Keratinocyte (primary cell): ENCODE data around the gene C8B. TPM values are rescaled to one million over a fixed set of nuclear protein-coding genes. Genes with fewer than 3 reads are reported as not detected.

Source experiments
- DNase-seq: peaks from one replicate; pipeline ENCODE4 v3.0.0-alpha.2; 2011; ENCODE audit warnings: low read depth, missing footprints, low spot score
- FAIRE-seq: peaks from 2 replicates; lab custom pipeline; 2011; peaks lifted over from hg19 to GRCh38; lab: Jason Lieb, UNC
- H2AFZ ChIP-seq: 2 replicates; pipeline ENCODE4 v1.6.0; 2012; ENCODE audit warnings: low read length, control low read depth, inconsistent platforms; ENCODE audit not compliant: control insufficient read depth
- H3K27ac ChIP-seq: 2 replicates; pipeline ENCODE4 v1.5.1; 2011; ENCODE audit warnings: low read length; ENCODE audit not compliant: control insufficient read depth, insufficient read depth
- H3K27me3 ChIP-seq: 3 replicates; pipeline ENCODE4 v1.6.0; 2011; ENCODE audit warnings: low read length; ENCODE audit not compliant: control insufficient read depth, insufficient read depth; ENCODE audit errors: extremely low read depth
- H3K36me3 ChIP-seq, 2 experiments: 2 replicates in 1 of 2; 3 replicates in 1 of 2; pipeline ENCODE4 v1.5.1; 2011; ENCODE audit warnings: low read length in 2 of 2, mild to moderate bottlenecking in 1 of 2; ENCODE audit not compliant: control insufficient read depth in 2 of 2, insufficient read depth in 2 of 2; ENCODE audit errors: extremely low read depth in 1 of 2
- H3K4me1 ChIP-seq: 3 replicates; pipeline ENCODE4 v1.5.1; 2011; ENCODE audit warnings: low read length; ENCODE audit not compliant: control insufficient read depth, insufficient read depth; ENCODE audit errors: extremely low read depth
- H3K4me2 ChIP-seq: 3 replicates; pipeline ENCODE4 v1.6.0; 2011; ENCODE audit warnings: low read depth, low read length; ENCODE audit not compliant: control insufficient read depth, insufficient read depth; ENCODE audit errors: extremely low read depth
- H3K4me3 ChIP-seq, 3 experiments: fragments of 200-600 bp in 1 of 3; sonication (generic) in 1 of 3; 2 replicates in 2 of 3; 3 replicates in 1 of 3; pipeline ENCODE4 v1.5.1; 2011 to 2016; ENCODE audit warnings: low read length in 3 of 3, mild to moderate bottlenecking in 3 of 3, control low read depth in 2 of 3, inconsistent platforms in 1 of 3, low read depth in 1 of 3, mixed read lengths in 1 of 3, mixed run types in 1 of 3, moderate library complexity in 1 of 3; ENCODE audit not compliant: control insufficient read depth in 2 of 3, insufficient read depth in 2 of 3; ENCODE audit errors: extremely low read depth in 1 of 3
- H3K79me2 ChIP-seq: 2 replicates; pipeline ENCODE4 v1.6.0; 2012; ENCODE audit warnings: low read length; ENCODE audit not compliant: control insufficient read depth, insufficient read depth
- H3K9ac ChIP-seq: 3 replicates; pipeline ENCODE4 v1.6.0; 2011; ENCODE audit warnings: low read length; ENCODE audit not compliant: control insufficient read depth, insufficient read depth; ENCODE audit errors: extremely low read depth
- H3K9me1 ChIP-seq: 3 replicates; pipeline ENCODE4 v1.6.0; 2011; ENCODE audit warnings: low read length; ENCODE audit not compliant: control insufficient read depth, insufficient read depth; ENCODE audit errors: extremely low read depth
- H3K9me3 ChIP-seq: 2 replicates; pipeline ENCODE4 v1.5.1; 2012; ENCODE audit warnings: low read depth, low read length; ENCODE audit not compliant: control insufficient read depth
- H4K20me1 ChIP-seq: 3 replicates; pipeline ENCODE4 v1.6.0; 2011; ENCODE audit warnings: low read length; ENCODE audit not compliant: control insufficient read depth, insufficient read depth; ENCODE audit errors: extremely low read depth
- CTCF ChIP-seq, 3 experiments: IDR thresholded peaks in 1 of 3; conservative IDR thresholded peaks in 1 of 3; optimal IDR thresholded peaks in 1 of 3; 2 replicates in 2 of 3; 3 replicates in 1 of 3; pipeline versions ENCODE3 to v1.5.1; 2011; ENCODE audit warnings: low read length in 3 of 3, mild to moderate bottlenecking in 3 of 3, moderate library complexity in 2 of 3, control low read depth in 1 of 3, inconsistent platforms in 1 of 3; ENCODE audit not compliant: insufficient read depth in 2 of 3; ENCODE audit errors: extremely low read depth in 1 of 3
- EZH2 ChIP-seq: IDR thresholded peaks from one replicate; pipeline ENCODE4 v1.6.1; 2012; ENCODE audit warnings: inconsistent platforms, mild to moderate bottlenecking, low read length, moderate library complexity
- dilution Hi-C: fragments of 300-500 bp; cut with MboI; formaldehyde crosslinking; loops from one replicate; pipeline ENCODE4 v1.7.0; 2020; ENCODE audit warnings: low sequenced_read_pairs; ENCODE audit not compliant: extremely low pct_ligation_motif_present
- polyA plus RNA-seq, 5 experiments: library from polyadenylated mRNA; depleted of rRNA in 3 of 5; stranded (reverse) in 3 of 5; stranded (forward) in 1 of 5; unstranded in 1 of 5; fragments of >200 nt; gene quantifications; 1 replicate in 1 of 5; 2 replicates in 3 of 5; 3 replicates in 1 of 5; pipeline versions ENCODE4 v1.2.1 to v1.2.3, GENCODE V29; 2011 to 2012; ENCODE audit warnings: missing spikeins in 2 of 5, low read depth in 1 of 5, low replicate concordance in 1 of 5

C8B gene
- polyA plus RNA-seq, 1 donor (not counting 4 experiments of a cell fraction or from before 2014, with no cell fraction given): 0.04 TPM

GRCh38 chr1:56903778-56904177 is 62.0 kb downstream of the C8B start:
- Histone ChIP-seq H4K20me1 (no peaks in the 10 kb centered on the region), H3K79me2 (no peaks in the 10 kb centered on the region), H3K4me3 (no peak overlapping the region), H3K4me2 (no peak overlapping the region), H3K4me1 (no peaks in the 10 kb centered on the region), H3K36me3 (no peaks in the 10 kb centered on the region), H3K27me3 (peaks cover 3% of the 10 kb centered on the region), H2AFZ (no peak overlapping the region), H3K27ac (no peak overlapping the region), H3K9ac (no peak overlapping the region), H3K9me1 (no peaks in the 10 kb centered on the region), H3K9me3 (no peaks in the 10 kb centered on the region)
- DNase-seq (no peak), FAIRE-seq (no peak)
- dilution Hi-C loops: no loop called here
- TF ChIP-seq EZH2 (no peak), CTCF (optimal IDR thresholded peaks at IDR 0.05 in 1 of 3, IDR thresholded peaks at IDR 0.05 in 1 of 3, conservative IDR thresholded peaks at IDR 0.05 in 1 of 3; ENCODE audit: extremely low read depth in 1 of 3, insufficient read depth in 2 of 3, low read length in 3 of 3) (no peak)

- Histone ChIP-seq H2AFZ (no peak overlapping the region), H3K9me3 (no peaks in the 10 kb centered on the region), H3K36me3 (no peaks in the 10 kb centered on the region), H3K4me1 (no peaks in the 10 kb centered on the region), H3K4me2 (no peak overlapping the region), H3K9me1 (no peaks in the 10 kb centered on the region), H3K27ac (no peak overlapping the region), H3K9ac (no peak overlapping the region), H4K20me1 (no peaks in the 10 kb centered on the region), H3K27me3 (peaks cover 3% of the 10 kb centered on the region), H3K79me2 (no peaks in the 10 kb centered on the region), H3K4me3 (no peak overlapping the region)
- dilution Hi-C loops: no loop called here
- no peak for DNase-seq
- TF ChIP-seq EZH2 (no peak), CTCF (optimal IDR thresholded peaks at IDR 0.05 in 1 of 3, IDR thresholded peaks at IDR 0.05 in 1 of 3, conservative IDR thresholded peaks at IDR 0.05 in 1 of 3; ENCODE audit: extremely low read depth in 1 of 3, insufficient read depth in 2 of 3, low read length in 3 of 3) (no peak)
- no peak for FAIRE-seq
Observed at GRCh38 chr1:56901716-56902115, 64.1 kb downstream of the C8B start.
